Activated CD8-positive, alpha-beta memory T cell treated with anti-CD3 and anti-CD28 coated beads for 4 hours (primary cell): ENCODE measurements around the gene NACC1.
"Not testable (repeated sequence)": the region's sequence is repeated elsewhere in the genome, so short reads cannot be mapped to it uniquely, and the experiment has no call there.

ENCODE experiments used
- DNase-seq, 2 donors: peaks; one replicate each; pipeline ENCODE4 v3.0.0-alpha.2; 2020; ENCODE audit warnings: low read depth in 2 of 2

NACC1 gene

DNA sequence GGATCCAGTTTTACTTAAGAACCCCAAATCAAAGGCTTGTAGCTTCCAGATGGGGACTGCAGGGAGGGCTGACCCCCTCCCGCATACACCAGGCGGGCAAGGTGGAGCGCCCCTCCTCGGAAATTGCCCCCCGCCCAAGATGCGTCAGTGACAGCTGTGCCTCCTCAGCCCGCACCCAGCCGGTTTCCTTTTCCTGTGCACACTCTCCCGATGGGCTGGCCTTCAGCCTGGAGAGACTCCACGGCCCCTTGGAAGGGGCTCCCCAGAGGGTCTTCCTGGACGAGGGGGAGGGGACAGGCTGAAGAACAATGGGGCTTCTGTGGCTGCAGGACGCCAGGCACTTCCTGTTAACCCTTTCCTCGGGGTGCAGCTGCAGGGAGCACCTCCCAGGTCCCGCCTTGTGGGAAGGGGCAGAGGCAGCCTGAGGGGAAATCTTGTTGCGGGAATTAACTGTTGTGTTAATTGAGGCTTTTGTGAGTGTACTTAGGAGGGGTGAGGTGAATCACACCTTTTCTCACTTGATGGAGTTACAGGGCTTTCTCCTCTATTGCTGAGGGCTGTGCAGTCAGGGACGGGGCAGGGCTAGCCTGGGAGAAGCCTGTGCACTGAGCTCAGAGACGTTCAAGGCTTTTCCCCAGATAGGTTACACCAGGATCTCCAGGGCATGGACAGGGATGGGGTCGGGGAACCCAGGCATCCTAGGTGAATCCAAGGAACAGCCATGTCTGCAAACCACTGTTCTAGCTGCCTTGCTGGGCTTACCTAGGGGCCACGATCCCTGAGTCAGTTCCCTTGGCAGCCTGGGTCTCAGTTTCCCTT is 46.5 kb downstream of the NACC1 start:
- DNase-seq = no peak

DNA sequence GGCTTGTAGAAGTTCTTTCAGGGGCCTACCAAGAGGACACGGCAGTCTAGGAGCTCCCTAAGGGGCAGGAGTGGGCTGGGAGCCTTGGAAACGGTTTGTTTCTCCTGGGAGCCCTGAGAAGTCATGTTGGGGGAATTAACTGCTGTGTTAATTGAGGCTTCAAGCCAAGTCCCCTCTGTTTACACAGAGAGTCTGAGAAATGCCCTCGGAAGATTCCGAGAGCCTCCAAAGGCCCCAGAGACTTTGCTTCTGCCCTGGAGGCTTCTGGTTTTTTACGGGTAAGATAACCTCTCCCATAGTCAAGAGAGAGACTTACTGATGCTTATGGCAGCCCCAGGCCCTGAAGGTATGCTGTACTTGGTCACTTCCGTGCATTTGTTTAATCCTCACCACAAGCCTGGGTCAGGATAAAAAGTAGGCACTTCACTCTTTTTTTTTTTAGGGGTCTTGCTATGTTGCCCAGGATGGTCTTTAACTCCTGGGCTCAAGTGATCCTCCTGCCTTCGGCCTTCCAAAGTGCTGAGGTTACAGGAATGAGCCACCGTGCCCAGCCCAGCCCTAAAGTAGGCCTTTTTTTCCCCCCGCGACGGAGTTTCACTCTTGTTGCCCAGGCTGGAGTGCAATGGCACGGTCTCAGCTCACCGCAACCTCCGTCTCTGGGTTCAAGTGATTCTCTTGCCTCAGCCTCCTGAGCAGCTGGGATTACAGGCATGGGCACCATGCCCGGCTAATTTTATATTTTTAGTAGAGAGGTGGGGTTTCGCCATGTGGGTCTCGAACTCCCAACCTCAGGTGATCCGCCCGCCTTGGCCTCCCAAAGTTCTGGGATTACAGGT is 47.3 kb downstream of the NACC1 start:
- no peak for DNase-seq

DNA sequence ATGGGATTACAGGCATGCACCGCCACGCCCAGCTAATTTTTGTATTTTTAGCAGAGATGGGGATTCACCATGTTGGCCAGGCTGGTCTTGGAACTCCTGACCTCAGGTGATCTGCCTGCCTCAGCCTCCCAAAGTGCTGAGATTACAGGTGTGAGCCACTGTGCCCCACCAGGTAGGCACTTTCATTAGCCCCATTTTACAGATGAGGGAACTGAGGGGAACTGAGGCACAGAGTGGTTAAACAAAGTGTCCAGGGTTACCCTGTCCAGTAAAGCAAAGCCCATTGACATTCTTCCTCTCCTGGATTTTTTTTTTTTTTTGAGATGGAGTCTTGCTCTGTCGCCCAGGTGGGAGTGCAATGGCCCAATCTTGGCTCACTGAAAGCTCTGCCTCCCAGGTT is 48.1 kb downstream of the NACC1 start:
- DNase-seq = not testable (repeated sequence)

DNA sequence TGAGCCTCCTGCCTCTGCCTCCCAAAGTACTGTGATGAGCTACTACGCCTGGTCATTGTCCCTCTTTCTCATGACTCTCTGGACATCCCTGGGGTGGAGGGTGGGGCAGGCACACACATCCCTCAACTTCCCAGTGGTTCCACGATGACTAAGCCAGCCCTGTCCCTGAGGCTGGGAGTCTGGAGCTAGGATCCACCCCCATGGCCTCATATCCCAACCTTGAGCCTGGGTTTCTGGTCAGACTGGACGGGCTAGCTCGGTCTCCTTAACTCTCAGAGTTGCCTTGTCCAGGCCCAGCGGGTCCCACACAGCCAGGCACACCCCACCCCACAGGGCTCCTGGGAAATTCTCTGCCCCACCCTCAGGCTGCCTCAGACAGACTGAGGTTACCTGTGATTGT is 51.7 kb downstream of the NACC1 start:
- no peak for DNase-seq

DNA sequence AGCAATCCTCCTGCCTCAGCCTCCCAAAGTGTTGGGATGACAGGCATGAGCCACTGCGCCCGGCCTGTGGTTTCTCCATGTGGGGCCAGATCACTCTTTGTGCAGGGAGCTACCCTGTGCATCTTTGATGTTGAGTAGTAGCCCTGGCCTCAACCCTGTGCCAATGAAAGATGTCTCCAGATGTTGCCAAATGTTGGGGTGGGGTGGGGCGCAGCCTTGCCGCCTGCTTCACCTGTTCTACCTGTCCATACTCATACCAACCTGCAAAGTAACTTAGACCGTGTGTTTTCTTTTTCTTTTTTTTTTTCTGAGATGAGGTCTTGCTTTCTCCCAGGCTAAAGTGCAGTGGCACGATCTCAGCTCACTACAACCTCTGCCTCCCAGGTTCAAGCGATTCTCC is 53.1 kb downstream of the NACC1 start:
- no peak for DNase-seq

DNA sequence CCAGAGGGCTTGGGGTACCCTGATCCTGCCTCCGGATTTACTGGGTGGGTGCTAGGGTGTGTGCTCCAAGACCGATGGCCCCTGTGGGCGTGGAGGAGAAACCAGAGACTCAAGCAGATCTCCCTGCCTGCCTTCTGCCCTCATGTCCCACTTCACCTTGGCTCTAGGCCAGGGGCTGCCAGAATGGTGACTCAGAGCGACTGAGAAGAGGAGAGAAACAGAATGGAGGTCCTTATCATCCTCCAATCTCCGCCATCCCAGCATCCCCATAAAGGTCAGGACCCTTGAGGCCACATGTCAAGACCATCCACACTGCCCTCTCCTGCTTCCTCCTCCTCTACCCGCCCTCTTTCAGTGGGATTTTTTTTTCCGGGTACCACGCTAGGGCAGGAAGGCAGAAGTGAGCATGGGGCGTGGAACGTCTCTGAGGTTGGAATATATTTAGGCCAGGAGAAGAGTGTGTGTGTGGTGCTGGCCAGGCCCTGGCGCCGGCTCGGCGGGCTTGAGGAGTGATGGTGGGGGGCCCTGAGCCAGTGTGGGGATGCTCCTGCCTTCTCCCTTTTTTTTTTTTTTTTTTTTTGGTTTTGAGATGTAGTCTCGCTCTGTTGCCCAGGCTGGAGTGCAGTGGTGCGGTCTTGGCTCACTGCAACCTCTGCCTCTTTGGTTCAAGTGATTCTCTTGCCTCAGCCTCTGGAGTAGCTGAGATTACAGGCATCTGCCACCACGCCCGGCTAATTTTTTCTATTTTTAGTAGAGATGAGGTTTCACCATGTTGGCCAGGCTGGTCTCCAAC is 54.5 kb downstream of the NACC1 start:
- peak; percentile 63 to 73 for DNase-seq

DNA sequence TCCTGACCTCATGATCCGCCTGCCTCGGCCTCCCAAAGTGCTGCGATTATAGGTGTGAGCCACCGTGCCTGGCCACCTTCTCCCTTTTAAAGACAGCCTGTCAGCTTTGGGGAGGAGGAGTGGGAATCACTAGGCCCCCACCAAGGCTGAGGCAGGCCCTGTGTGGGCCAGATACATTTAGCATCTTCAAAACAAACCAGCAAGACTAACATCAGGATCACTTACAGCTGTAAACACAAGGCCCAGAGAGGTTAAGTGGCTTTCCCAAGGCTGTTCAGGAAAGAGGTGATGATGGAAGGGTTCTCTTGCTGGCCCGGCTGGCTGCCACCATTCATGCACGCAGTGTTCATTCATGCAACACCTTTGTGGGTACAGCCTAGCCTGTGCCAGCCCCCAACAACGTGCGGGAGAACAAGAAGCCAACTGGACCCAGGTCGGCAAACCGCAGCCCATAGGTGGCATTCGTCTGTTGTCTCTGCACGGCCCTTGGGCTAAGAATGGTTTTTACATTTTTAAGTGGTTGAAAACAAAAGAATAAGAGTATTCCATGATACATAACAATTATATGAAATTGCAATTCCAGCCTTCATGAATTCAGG is 55.2 kb downstream of the NACC1 start:
- DNase-seq = no peak

DNA sequence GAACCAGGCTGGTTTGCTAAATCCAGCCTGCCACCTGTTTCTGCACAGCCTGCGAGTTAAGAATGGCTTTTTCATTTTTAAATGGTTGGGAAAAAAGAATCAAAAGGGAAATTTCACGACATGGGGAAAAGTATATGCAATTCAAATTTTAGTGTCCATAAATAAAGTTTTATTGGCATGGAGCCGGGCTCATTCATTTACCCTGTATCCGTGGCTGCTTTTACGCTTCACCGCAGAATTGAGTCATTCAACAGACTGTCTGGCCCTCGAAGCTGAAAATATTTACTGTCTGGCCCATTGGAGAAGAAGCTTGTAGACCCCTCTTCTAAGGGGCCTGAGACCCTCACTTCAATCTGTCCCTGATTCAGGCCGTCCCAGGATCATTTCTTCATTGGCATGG is 58.3 kb downstream of the NACC1 start:
- no peak for DNase-seq

DNA sequence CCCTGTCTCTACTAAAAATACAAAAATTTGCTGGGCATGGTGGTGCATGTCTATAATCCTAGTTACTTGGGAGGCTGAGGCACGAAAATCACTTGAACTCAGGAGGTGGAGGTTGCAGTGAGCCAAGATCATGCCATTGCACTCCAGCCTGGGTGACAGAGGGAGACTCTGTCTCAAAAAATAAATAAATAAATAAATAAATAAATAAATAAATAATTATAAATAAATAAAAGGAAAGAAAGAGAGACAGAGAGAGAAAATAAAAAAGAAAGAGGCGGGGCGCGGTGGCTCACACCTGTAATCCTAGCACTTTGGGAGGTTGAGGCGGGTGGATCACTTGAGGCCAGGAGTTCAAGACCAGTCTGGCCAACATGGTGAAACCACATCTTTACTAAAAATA is 59.5 kb downstream of the NACC1 start:
- DNase-seq = not testable (repeated sequence)

DNA sequence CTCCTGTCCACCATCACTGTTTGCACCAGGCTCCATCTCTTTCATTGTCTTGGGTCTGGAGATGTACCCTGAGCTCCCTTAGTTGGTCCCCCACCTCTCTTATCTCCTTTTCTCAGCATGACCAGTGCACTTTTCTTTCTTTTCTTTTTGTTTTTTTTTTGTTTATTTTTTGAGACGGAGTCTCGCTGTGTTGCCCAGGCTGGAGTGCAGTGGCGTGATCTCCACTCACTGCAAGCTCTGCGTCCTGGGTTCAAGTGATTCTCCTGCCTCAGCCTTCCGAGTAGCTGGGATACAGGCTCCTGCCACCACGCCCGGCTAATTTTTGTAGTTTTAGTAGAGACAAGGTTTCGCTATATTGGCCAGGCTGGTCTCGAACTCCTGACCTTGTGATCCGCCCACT is 60.2 kb downstream of the NACC1 start:
- not testable (repeated sequence) for DNase-seq

DNA sequence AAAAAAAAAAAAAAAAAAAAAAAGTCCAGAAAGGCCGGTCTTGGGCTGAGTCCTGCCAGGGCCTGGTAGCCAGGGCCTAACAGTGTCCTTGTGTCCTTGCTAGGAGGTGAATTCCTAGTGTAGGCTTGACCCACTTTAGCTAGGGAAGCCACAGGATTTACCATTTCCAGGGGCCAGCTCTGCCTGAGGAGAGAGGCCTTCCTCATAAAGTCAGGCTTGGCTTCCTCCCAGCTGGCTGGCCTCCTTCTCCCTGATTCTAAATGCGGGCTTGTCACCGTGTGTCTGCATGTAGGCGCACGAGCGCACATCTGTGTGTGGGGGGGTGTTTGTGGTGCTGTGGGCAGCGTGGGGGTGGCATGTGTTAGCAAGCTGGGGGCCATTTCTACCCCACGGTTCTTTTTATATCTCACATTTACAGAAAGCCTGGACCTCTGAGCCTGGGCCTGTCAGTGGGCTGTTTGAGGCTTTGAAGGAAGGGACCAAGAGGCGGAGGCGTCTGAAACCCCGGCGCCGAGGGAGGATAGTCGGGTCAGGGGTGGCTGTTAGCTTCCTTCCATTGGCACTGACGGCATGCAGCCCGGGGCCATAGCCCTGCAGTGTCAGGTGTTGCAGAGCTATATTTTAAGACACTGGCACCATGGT is 63.8 kb downstream of the NACC1 start:
- peak in 1 of 2 donors; percentile 38 for DNase-seq

DNA sequence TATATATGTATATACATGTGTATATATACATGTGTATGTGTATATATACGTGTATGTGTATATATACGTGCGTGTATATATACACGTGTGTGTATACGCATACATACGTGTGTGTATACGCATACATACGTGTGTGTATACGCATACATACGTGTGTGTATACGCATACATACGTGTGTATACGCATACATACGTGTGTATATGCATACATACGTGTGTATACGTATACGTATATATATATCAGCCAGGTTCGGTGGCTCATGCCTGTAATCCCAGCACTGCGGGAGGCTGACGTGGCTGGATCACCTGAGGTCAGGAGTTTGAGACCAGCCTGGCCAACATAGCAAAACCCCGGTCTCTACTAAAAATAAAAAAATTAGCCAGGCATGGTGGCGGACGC is 66.9 kb downstream of the NACC1 start:
- not testable (repeated sequence) for DNase-seq

DNA sequence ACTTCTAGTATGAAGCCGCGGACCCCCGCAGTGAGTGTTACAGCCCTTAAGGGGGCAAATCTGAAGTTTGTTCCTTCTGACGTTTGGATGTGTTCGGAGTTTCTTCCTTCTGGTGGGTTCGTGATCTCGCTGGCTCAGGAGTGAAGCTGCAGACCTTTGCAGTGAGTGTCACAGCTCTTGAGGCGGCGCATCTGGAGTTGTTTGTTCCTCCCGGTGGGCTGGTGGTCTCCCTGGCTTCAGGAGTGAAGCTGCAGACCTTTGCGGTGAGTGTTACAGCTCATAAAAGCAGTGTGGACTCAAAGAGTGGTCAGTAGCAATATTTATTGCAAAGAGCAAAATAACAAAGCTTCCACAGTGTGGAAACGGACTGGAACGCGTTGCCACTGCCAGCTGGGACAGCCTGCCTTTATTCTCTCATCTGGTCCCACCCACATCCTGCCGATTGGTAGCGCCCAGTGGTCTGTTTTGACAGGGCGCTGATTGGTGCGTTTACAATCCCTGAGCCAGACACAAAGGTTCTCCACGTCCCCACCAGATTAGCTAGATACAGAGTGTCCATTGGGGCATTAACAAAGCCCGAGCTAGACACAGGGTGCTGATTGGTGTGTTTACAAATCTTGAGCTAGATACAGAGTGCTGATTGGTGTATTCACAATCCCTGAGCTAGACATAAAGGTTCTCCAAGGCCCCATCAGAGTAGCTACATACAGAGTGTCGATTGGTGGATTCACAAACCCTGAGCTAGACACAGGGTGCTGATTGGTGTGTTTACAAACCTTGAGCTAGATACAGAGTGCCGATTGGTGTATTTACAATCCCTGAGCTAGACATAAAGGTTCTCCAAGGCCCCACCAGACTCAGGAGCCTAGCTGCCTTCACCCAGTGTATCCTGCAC is 67.9 kb downstream of the NACC1 start:
- DNase-seq = not testable (repeated sequence)

DNA sequence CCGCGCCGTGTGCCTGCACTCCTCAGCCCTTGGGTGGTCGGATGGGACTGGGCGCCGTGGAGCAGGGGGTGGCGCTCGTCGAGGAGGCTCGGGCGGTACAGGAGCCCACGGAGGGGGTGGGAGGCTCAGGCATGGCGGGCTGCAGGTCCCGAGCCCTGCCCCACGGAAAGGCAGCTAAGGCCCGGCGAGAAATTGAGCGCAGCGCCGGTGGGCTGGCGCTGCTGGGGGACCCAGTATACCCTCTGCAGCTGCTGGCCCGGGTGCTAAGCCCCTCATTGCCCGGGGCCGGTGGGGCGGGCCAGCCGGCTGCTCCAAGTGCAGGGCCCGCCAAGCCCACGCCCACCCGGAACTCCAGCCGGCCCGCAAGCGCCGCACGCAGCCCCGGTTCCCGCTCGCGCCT is 68.6 kb downstream of the NACC1 start:
- DNase-seq = not testable (repeated sequence)

DNA sequence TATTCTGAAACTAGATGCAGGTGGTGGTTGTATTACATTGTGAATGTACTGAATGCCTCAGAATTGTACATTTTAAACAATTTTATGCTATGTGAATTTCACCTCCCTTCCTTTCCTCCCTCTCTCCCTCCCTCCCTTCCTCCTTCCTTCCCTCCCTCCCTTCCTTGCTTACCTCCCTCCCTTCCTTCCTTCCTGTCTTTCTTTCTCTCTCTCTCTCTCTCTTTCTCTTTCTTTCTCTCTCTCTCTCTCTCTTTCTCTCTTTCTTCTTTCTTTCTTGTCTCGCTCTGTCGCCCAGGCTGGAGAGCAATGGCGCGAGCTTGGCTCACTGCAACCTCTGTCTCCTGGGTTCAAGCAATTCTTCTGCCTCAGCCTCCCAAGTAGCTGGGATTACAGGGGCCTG is 69.4 kb downstream of the NACC1 start:
- DNase-seq = no peak

DNA sequence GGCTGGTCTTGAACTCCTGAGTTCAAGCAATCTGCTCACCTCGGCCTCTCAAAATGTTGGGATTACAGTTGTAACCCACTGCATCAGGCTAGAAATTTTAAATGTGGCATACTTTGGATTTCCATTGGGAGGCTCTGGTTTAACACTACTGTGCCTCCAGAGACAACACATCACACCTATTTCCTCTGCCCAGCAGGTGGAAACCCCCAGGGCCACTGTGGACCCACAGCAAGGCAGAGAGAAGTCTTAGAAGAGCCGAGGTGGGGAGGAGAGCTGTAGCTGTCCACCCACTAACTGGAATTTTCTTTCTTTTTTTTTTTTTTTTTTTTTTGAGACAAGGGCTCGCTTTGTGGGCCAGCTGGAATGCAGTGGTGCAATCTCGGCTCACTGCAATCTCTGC is 71.5 kb downstream of the NACC1 start:
- no peak for DNase-seq
